PC-9 (cell line): ENCODE results near the gene CPED1. TPM values are rescaled to one million over a fixed set of nuclear protein-coding genes. Genes with fewer than 3 reads are reported as not detected.

Experiments
- BruUV-seq: library from RNA; stranded (reverse); fragments of 400-500 nt; replicated peaks from 2 replicates; lab custom pipeline; 2021; lab: Mats Ljungman, UMichigan
- CTCF ChIA-PET: fragments of 300-600 bp; sonication (Branson Sonifier 250); formaldehyde crosslinking; loops from one replicate; lab custom pipeline; 2022; ENCODE audit warnings: antibody characterized with exemption; lab: Charles Lee
- POLR2A ChIA-PET: fragments of 300-600 bp; sonication (Branson Sonifier 250); formaldehyde crosslinking; loops from one replicate; lab custom pipeline; 2022; ENCODE audit warnings: antibody characterized with exemption; ENCODE audit not compliant: unreplicated experiment; lab: Charles Lee
- DNase-seq, 2 experiments: peaks; one replicate each; pipeline versions ENCODE4 v3.0.0 to v3.0.0-alpha.2; 2015 to 2022; ENCODE audit warnings: mixed read lengths in 1 of 2
- H2AFZ ChIP-seq: fragments of 200-600 bp; sonication (generic); 2 replicates; pipeline ENCODE4 v1.8.1; 2017; ENCODE audit warnings: antibody characterized with exemption
- H3F3A ChIP-seq: fragments of 200-600 bp; sonication (generic); 2 replicates; pipeline ENCODE4 v1.8.1; 2017; ENCODE audit warnings: antibody characterized with exemption, mild to moderate bottlenecking, low read depth; ENCODE audit not compliant: insufficient read depth
- H3K27ac ChIP-seq: fragments of 200-600 bp; sonication (generic); 2 replicates; pipeline ENCODE4 v1.6.1; 2016; ENCODE audit warnings: mixed run types
- H3K27me3 ChIP-seq: fragments of 200-600 bp; sonication (generic); 2 replicates; pipeline ENCODE4 v1.6.1; 2016; ENCODE audit warnings: low read depth, mixed run types; ENCODE audit not compliant: insufficient read depth
- H3K36me3 ChIP-seq: fragments of 200-600 bp; sonication (generic); 2 replicates; pipeline ENCODE4 v1.6.1; 2016; ENCODE audit warnings: low read depth, mixed run types
- H3K4me1 ChIP-seq: fragments of 200-600 bp; sonication (generic); replicated peaks from 2 replicates; pipeline ENCODE4 v1.6.1; 2016; ENCODE audit warnings: mixed run types; ENCODE audit not compliant: insufficient read depth
- H3K4me2 ChIP-seq: fragments of 200-600 bp; sonication (generic); 2 replicates; pipeline ENCODE4 v1.6.1; 2017; ENCODE audit warnings: mixed run types
- H3K4me3 ChIP-seq: fragments of 200-600 bp; sonication (generic); 2 replicates; pipeline ENCODE4 v1.6.1; 2016; ENCODE audit warnings: mixed run types
- H3K79me2 ChIP-seq: fragments of 200-600 bp; sonication (generic); 2 replicates; pipeline ENCODE4 v1.6.1; 2017; ENCODE audit warnings: low read depth, mixed run types
- H3K9me2 ChIP-seq: fragments of 200-600 bp; sonication (generic); 2 replicates; pipeline ENCODE4 v1.8.1; 2017; ENCODE audit warnings: mild to moderate bottlenecking; ENCODE audit not compliant: insufficient read depth
- H3K9me3 ChIP-seq: fragments of 200-600 bp; sonication (generic); 2 replicates; pipeline ENCODE4 v1.8.1; 2016; ENCODE audit warnings: low read depth; ENCODE audit not compliant: insufficient read depth
- H4K20me1 ChIP-seq: fragments of 200-600 bp; sonication (generic); 2 replicates; pipeline ENCODE4 v1.8.1; 2017; ENCODE audit not compliant: insufficient read depth
- CTCF ChIP-seq: fragments of 200-600 bp; sonication (generic); conservative IDR thresholded peaks from 2 replicates; pipeline ENCODE4 v1.6.1; 2017; ENCODE audit warnings: mixed run types, antibody characterized with exemption, mild to moderate bottlenecking, moderate library complexity
- EZH2 ChIP-seq: fragments of 200-600 bp; sonication (generic); IDR thresholded peaks from 2 replicates; pipeline ENCODE4 v1.8.0; 2017; ENCODE audit warnings: antibody characterized with exemption, low read depth
- intact Hi-C: fragments of 100-400 bp; cut with micrococcal nuclease; formaldehyde crosslinking; loops from one replicate; pipeline ENCODE4 v1.10.0; 2022; ENCODE audit not compliant: unreplicated experiment
- total RNA-seq: library from RNA; stranded (reverse); gene quantifications from 2 replicates; pipeline ENCODE4 v1.2.3, GENCODE V29; 2021

The CPED1 gene
- total RNA-seq, 1 experiment from 2014 or later, result 2.4 TPM

DNA sequence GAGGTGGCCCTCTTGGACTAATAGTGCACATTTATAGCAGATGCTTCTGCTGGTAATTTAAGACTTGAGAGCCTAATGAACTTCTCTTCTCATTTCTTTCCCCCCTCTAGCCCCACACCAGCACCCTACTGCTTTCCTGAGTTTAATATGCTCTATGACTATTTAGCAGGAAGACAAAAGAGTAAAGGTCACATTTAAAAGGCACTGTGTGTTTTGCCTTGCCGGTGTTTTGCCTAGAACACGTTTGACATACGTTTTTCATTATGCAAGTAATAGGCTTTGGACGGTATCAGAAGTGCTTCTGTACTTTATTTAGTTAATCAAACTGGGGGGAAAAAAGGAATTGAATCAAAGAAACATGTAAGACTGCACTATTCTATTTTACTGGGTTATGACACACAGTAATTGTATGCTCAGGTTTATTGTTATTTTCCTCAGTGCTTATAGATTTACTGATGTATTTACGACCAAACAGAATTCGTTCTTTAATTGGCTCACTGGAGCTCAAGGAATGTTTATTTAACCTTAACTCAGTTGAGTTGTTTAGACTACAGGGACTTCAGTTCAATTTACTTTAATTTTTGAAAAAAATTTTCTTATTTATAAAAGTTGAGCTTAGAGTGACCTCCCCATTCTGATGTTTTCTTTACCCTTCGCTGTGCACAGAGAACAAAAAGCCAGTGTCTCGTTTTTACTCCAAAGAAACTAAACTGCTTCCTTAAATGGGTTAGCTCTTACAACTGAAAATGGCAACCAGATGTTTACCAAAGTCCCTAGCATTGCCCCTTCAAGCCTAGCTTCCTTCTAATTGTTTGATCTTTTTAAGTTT lies 35.4 kb downstream of the CPED1 start:
- no peak overlapping the region for H3K4me3 ChIP-seq
- no peaks in the 10 kb centered on the region for H4K20me1 ChIP-seq
- no peaks in the 10 kb centered on the region for H3K36me3 ChIP-seq
- POLR2A ChIA-PET, result no interaction called here
- TF ChIP-seq CTCF (no peak), EZH2 (no peak)
- CTCF ChIA-PET, result no interaction called here
- DNase-seq, result no peak
- H3K79me2 ChIP-seq, result no peaks in the 10 kb centered on the region
- H3K4me1 ChIP-seq, result peaks cover 20% of the 10 kb centered on the region; the same call in 1 of the 2 replicates
- intact Hi-C loops, result no loop called here
- H3F3A ChIP-seq, result peaks cover 4% of the 10 kb centered on the region
- BruUV-seq, result no TSS peak
- H3K4me2 ChIP-seq, result no peak overlapping the region
- H3K9me2 ChIP-seq, result no peaks in the 10 kb centered on the region
- H3K27ac ChIP-seq, result no peak overlapping the region
- no peak overlapping the region for H2AFZ ChIP-seq
- no peaks in the 10 kb centered on the region for H3K9me3 ChIP-seq
- H3K27me3 ChIP-seq, result no peaks in the 10 kb centered on the region

DNA sequence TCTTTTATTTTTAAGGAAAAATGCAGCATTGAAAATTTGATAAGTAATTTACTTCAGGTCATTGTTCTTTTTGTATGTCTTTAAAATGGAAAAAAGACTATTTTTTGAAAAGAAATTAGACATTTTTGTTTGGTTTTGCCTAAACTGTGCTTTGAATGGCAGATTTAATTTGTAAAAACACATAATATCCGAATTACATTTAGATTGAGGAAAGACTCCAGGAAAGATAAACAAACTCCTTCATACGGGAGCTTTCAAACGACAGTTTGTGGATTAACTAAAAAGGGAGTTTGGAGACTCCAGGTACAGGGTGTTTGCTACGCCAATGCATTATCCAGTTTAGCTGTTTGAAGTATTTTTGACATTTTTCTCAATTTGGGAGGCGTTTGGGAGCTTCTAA lies 36.1 kb downstream of the CPED1 start:
- ChIA-PET CTCF (no interaction called here), POLR2A (no interaction called here)
- peaks cover 4% of the 10 kb centered on the region for H3F3A ChIP-seq
- H3K4me2 ChIP-seq, result no peak overlapping the region
- H3K36me3 ChIP-seq, result no peaks in the 10 kb centered on the region
- no peaks in the 10 kb centered on the region for H3K9me2 ChIP-seq
- intact Hi-C loops, result no loop called here
- DNase-seq, result no peak
- H3K27me3 ChIP-seq, result no peaks in the 10 kb centered on the region
- no peak overlapping the region for H2AFZ ChIP-seq
- no peak overlapping the region for H3K4me3 ChIP-seq
- no peak overlapping the region for H3K27ac ChIP-seq
- TF ChIP-seq CTCF, result no peak
- TF ChIP-seq EZH2, result no peak
- no TSS peak for BruUV-seq
- no peaks in the 10 kb centered on the region for H3K79me2 ChIP-seq
- peaks cover 19% of the 10 kb centered on the region; the same call in 1 of the 2 replicates for H3K4me1 ChIP-seq
- no peaks in the 10 kb centered on the region for H3K9me3 ChIP-seq
- H4K20me1 ChIP-seq, result no peaks in the 10 kb centered on the region

GRCh38 chr7:121026159-121026558 lies 37.6 kb downstream of the CPED1 start:
- Histone ChIP-seq H3K4me2 (no peak overlapping the region), H3K27ac (no peak overlapping the region), H3K27me3 (no peaks in the 10 kb centered on the region), H3K4me3 (no peak overlapping the region), H2AFZ (no peak overlapping the region), H4K20me1 (no peaks in the 10 kb centered on the region), H3K79me2 (no peaks in the 10 kb centered on the region), H3K4me1 (peaks cover 3% of the 10 kb centered on the region; the same call in 1 of the 2 replicates), H3K9me2 (no peaks in the 10 kb centered on the region), H3F3A (no peaks in the 10 kb centered on the region), H3K9me3 (no peaks in the 10 kb centered on the region), H3K36me3 (no peaks in the 10 kb centered on the region)
- ChIA-PET POLR2A (no interaction called here), CTCF (no interaction called here)
- TF ChIP-seq CTCF (no peak), EZH2 (no peak)
- BruUV-seq, result no TSS peak
- intact Hi-C loops, result no loop called here
- no peak for DNase-seq
